GM18511 (cell line): Measurements from ENCODE around the gene LIPM.

Experiments used
- ATAC-seq: cut with Tn5 transposase; IDR thresholded peaks from one replicate; pipeline ENCODE4 v1.9.1; 2021; ENCODE audit warnings: mild to moderate bottlenecking, moderate library complexity; ENCODE audit not compliant: unreplicated experiment

The LIPM gene

GRCh38 chr10:88800152-88801125 lies 2.1 kb upstream of the LIPM start:
- no peak for ATAC-seq

GRCh38 chr10:88803641-88804040 lies 1.1 kb downstream of the LIPM start:
- ATAC-seq = no peak

- no peak for ATAC-seq
Measured at GRCh38 chr10:88804083-88804812, 1.7 kb downstream of the LIPM start.

GRCh38 chr10:88805361-88805760 lies 2.8 kb downstream of the LIPM start:
- no peak for ATAC-seq

- ATAC-seq = no peak
Measured at GRCh38 chr10:88805924-88806323, 3.4 kb downstream of the LIPM start.

GRCh38 chr10:88809621-88810020 lies 7.1 kb downstream of the LIPM start:
- no peak for ATAC-seq

- ATAC-seq = no peak
Measured at GRCh38 chr10:88810196-88810961, 7.8 kb downstream of the LIPM start.

GRCh38 chr10:88813200-88813599 lies 10.7 kb downstream of the LIPM start:
- no peak for ATAC-seq

GRCh38 chr10:88819290-88819689 lies 16.8 kb downstream of the LIPM start:
- no peak for ATAC-seq

GRCh38 chr10:88820748-88821401 lies 18.3 kb downstream of the LIPM start:
- ATAC-seq = no peak

GRCh38 chr10:88826388-88826787 lies 23.9 kb downstream of the LIPM start:
- no peak for ATAC-seq

- no peak for ATAC-seq
Measured at GRCh38 chr10:88827671-88828070, 25.1 kb downstream of the LIPM start.

- no peak for ATAC-seq
Measured at GRCh38 chr10:88828310-88828709, 25.8 kb downstream of the LIPM start.

- no peak for ATAC-seq
Measured at GRCh38 chr10:88830643-88831268, 28.2 kb downstream of the LIPM start.

GRCh38 chr10:88831709-88832108 lies 29.2 kb downstream of the LIPM start:
- no peak for ATAC-seq

GRCh38 chr10:88832376-88832775 lies 29.8 kb downstream of the LIPM start:
- no peak for ATAC-seq

- ATAC-seq = no peak
Measured at GRCh38 chr10:88833156-88833555, 30.6 kb downstream of the LIPM start.

- no peak for ATAC-seq
Measured at GRCh38 chr10:88833723-88834122, 31.2 kb downstream of the LIPM start.

- peak; percentile 87 for ATAC-seq
Measured at GRCh38 chr10:88835096-88835909, 32.8 kb downstream of the LIPM start.

GRCh38 chr10:88835910-88836221 lies 33.3 kb downstream of the LIPM start:
- ATAC-seq = no peak
